D721Med (cell line): ENCODE data around the gene MAP3K10.
"Not testable (repeated sequence)": the region's sequence is repeated elsewhere in the genome, so short reads cannot be mapped to it uniquely, and the experiment has no call there.

Experiments used
- DNase-seq: peaks from one replicate; pipeline ENCODE4 v3.0.0; 2011; ENCODE audit warnings: low spot score; ENCODE audit not compliant: insufficient read length
- FAIRE-seq: peaks from 2 replicates; lab custom pipeline; 2011; peaks lifted over from hg19 to GRCh38; lab: Jason Lieb, UNC
- CTCF ChIP-seq: IDR thresholded peaks from 2 replicates; pipeline ENCODE4 v1.5.1; 2012; ENCODE audit warnings: mild to moderate bottlenecking, control low read depth; ENCODE audit not compliant: insufficient read depth; ENCODE audit errors: missing control alignments

Gene MAP3K10

GRCh38 chr19:40162104-40162503, 29.1 kb upstream of the MAP3K10 start:
- no peak for TF ChIP-seq CTCF
- no peak for FAIRE-seq
- DNase-seq = no peak

GRCh38 chr19:40163541-40164129, 27.6 kb upstream of the MAP3K10 start:
- FAIRE-seq = no peak
- TF ChIP-seq CTCF = no peak

GRCh38 chr19:40165362-40165937, 25.8 kb upstream of the MAP3K10 start:
- DNase-seq (peak; percentile 49), FAIRE-seq (no peak)
- TF ChIP-seq CTCF = peak; percentile 77

More at GRCh38 chr19:40163541-40164129, 27.6 kb upstream of the MAP3K10 start:
- no peak for DNase-seq

GRCh38 chr19:40169482-40170302, 21.5 kb upstream of the MAP3K10 start:
- DNase-seq = not testable (repeated sequence)

GRCh38 chr19:40170303-40170989, 20.8 kb upstream of the MAP3K10 start:
- not testable (repeated sequence) for DNase-seq, FAIRE-seq

More at GRCh38 chr19:40169482-40170302, 21.5 kb upstream of the MAP3K10 start:
- not testable (repeated sequence) for FAIRE-seq

GRCh38 chr19:40171293-40171692, 19.9 kb upstream of the MAP3K10 start:
- not testable (repeated sequence) for FAIRE-seq

GRCh38 chr19:40174092-40174491, 17.1 kb upstream of the MAP3K10 start:
- DNase-seq = no peak
- TF ChIP-seq CTCF = no peak
- no peak for FAIRE-seq

More at GRCh38 chr19:40171293-40171692, 19.9 kb upstream of the MAP3K10 start:
- not testable (repeated sequence) for DNase-seq

- no peak for FAIRE-seq
- no peak for TF ChIP-seq CTCF
- no peak for DNase-seq
Observed at GRCh38 chr19:40175820-40176219, 15.4 kb upstream of the MAP3K10 start.
